ENCODE measurements around the gene SLC1A7.

DNA sequence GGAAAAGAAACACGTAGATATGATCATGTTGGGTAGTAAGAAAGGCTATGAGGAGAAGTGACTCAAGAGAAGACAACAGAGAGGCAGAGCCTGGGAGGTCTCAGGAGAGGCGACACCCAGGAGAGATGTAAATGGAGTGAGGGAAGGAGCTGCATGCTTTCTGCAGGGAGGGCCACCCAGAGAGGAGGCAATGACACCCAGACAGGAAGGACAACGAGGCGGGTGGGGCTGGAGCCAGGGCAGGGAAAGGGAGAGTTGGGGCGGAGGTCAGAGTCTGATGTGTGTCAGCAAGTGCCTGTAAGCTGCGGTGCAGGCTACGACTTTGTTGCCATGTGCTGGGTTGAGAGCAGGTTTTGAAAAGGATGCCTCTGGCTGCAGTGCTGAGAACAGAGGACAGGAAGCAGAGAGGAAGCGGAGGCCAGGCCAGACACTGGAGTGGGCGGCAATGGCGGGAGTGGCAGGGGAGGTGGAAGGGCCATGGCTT, 31.3 kb downstream of the SLC1A7 start:
- TF ChIP-seq, protein P1, sequence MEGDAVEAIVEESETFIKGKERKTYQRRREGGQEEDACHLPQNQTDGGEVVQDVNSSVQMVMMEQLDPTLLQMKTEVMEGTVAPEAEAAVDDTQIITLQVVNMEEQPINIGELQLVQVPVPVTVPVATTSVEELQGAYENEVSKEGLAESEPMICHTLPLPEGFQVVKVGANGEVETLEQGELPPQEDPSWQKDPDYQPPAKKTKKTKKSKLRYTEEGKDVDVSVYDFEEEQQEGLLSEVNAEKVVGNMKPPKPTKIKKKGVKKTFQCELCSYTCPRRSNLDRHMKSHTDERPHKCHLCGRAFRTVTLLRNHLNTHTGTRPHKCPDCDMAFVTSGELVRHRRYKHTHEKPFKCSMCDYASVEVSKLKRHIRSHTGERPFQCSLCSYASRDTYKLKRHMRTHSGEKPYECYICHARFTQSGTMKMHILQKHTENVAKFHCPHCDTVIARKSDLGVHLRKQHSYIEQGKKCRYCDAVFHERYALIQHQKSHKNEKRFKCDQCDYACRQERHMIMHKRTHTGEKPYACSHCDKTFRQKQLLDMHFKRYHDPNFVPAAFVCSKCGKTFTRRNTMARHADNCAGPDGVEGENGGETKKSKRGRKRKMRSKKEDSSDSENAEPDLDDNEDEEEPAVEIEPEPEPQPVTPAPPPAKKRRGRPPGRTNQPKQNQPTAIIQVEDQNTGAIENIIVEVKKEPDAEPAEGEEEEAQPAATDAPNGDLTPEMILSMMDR (IDR thresholded peaks at IDR 0.05), result no peak
- TF ChIP-seq POLR2A (IDR thresholded peaks at IDR 0.05), result no peak
